Epithelial cell of esophagus (primary cell): ENCODE data around the gene LMF1.

Experiments
- DNase-seq: peaks from one replicate; pipeline ENCODE4 v3.0.0; 2010; ENCODE audit warnings: low read depth
- H3K4me3 ChIP-seq: 2 replicates; pipeline ENCODE4 v1.5.1; 2011; ENCODE audit warnings: mild to moderate bottlenecking, low read length, control low read depth
- CTCF ChIP-seq: IDR thresholded peaks from 2 replicates; pipeline ENCODE4 v1.5.1; 2011; ENCODE audit warnings: low read depth, mild to moderate bottlenecking, low read length, control low read depth, inconsistent platforms; ENCODE audit not compliant: insufficient read depth; ENCODE audit errors: missing control alignments

The LMF1 gene

GRCh38 chr16:998211-998610, 27.4 kb upstream of the LMF1 start:
- TF ChIP-seq CTCF: no peak
- DNase-seq: no peak
- no peak overlapping the region for H3K4me3 ChIP-seq

- DNase-seq: no peak
- no peak overlapping the region for H3K4me3 ChIP-seq
- no peak for TF ChIP-seq CTCF
These were observed 26.8 kb upstream of the LMF1 start for GRCh38 chr16:997440-998051.

GRCh38 chr16:996681-997080, 25.9 kb upstream of the LMF1 start:
- no peak for TF ChIP-seq CTCF
- no peak overlapping the region for H3K4me3 ChIP-seq
- DNase-seq: no peak

- no peak overlapping the region for H3K4me3 ChIP-seq
- no peak for DNase-seq
- no peak for TF ChIP-seq CTCF
These were observed 25.0 kb upstream of the LMF1 start for GRCh38 chr16:995783-996182.

GRCh38 chr16:995087-995486, 24.3 kb upstream of the LMF1 start:
- TF ChIP-seq CTCF: no peak
- DNase-seq: peak; percentile 33
- no peak overlapping the region for H3K4me3 ChIP-seq

GRCh38 chr16:993731-994130, 22.9 kb upstream of the LMF1 start:
- no peak overlapping the region for H3K4me3 ChIP-seq

More at GRCh38 chr16:993731-994130, 22.9 kb upstream of the LMF1 start:
- TF ChIP-seq CTCF: no peak
- DNase-seq: no peak
